ENCODE results near the gene FXYD7. TPM values are rescaled to one million over a fixed set of nuclear protein-coding genes. Genes with fewer than 3 reads are reported as not detected.

The FXYD7 gene
- total RNA-seq, 2 donors from 2014 or later: 1.1 TPM; not detected in 1

GRCh38 chr19:35174226-35174625, 31.2 kb downstream of the FXYD7 start:
- Histone ChIP-seq H3K27ac (ENCODE audit: low read depth, low read length) (no peak overlapping the region), H3K9me3 (ENCODE audit: control insufficient read depth, low read length) (peaks cover 5% of the 10 kb centered on the region), H3K27me3 (ENCODE audit: control insufficient read depth, insufficient read depth, low read length, poor library complexity, severe bottlenecking) (no peaks in the 10 kb centered on the region), H3K9ac (ENCODE audit: extremely low read depth, low read length, poor library complexity, severe bottlenecking) (no peak overlapping the region), H3K4me1 (ENCODE audit: control insufficient read depth, insufficient read depth, low read length) (no peaks in the 10 kb centered on the region), H3K36me3 (ENCODE audit: control insufficient read depth, insufficient read depth, low read length) (no peaks in the 10 kb centered on the region), H3K4me3 (ENCODE audit: low read length) (no peak overlapping the region)
- no peak overlapping the region for H3K4me3 Mint-ChIP-seq
- DNase-seq: peak; percentile 1
- TF ChIP-seq CTCF (conservative IDR thresholded peaks at IDR 0.05): no peak
- H3K36me3 Mint-ChIP-seq (ENCODE audit: low read depth): peaks cover 11% of the 10 kb centered on the region
- H3K9me3 Mint-ChIP-seq: peaks cover 17% of the 10 kb centered on the region
- H3K27me3 Mint-ChIP-seq (ENCODE audit: insufficient read depth): peaks cover 6% of the 10 kb centered on the region
- H3K27ac Mint-ChIP-seq: no peak overlapping the region
- 92 to 100% methylated on average over 6 of the region's 6 CpGs for WGBS, 2 experiments (ENCODE audit: insufficient coverage in 1 of 2, insufficient read length in 1 of 2)
- no peaks in the 10 kb centered on the region for H3K4me1 Mint-ChIP-seq

- Histone ChIP-seq H3K9ac (ENCODE audit: extremely low read depth, low read length, poor library complexity, severe bottlenecking) (no peak overlapping the region), H3K27me3 (ENCODE audit: control insufficient read depth, insufficient read depth, low read length, poor library complexity, severe bottlenecking) (no peaks in the 10 kb centered on the region), H3K9me3 (ENCODE audit: control insufficient read depth, low read length) (peaks cover 5% of the 10 kb centered on the region), H3K27ac (ENCODE audit: low read depth, low read length) (no peak overlapping the region), H3K4me3 (ENCODE audit: low read length) (no peak overlapping the region), H3K36me3 (ENCODE audit: control insufficient read depth, insufficient read depth, low read length) (no peaks in the 10 kb centered on the region), H3K4me1 (ENCODE audit: control insufficient read depth, insufficient read depth, low read length) (no peaks in the 10 kb centered on the region)
- 87 to 100% methylated on average over 3 of the region's 3 CpGs for WGBS, 2 experiments (ENCODE audit: insufficient coverage in 1 of 2, insufficient read length in 1 of 2)
- no peak for TF ChIP-seq CTCF (conservative IDR thresholded peaks at IDR 0.05)
- no peak overlapping the region for H3K4me3 Mint-ChIP-seq
- no peaks in the 10 kb centered on the region for H3K4me1 Mint-ChIP-seq
- peaks cover 17% of the 10 kb centered on the region for H3K9me3 Mint-ChIP-seq
- H3K27me3 Mint-ChIP-seq (ENCODE audit: insufficient read depth): peaks cover 6% of the 10 kb centered on the region
- H3K36me3 Mint-ChIP-seq (ENCODE audit: low read depth): peaks cover 11% of the 10 kb centered on the region
- peak; percentile 4 for DNase-seq
- no peak overlapping the region for H3K27ac Mint-ChIP-seq
These were observed 33.1 kb downstream of the FXYD7 start for GRCh38 chr19:35176181-35176570.

- Mint-ChIP-seq H3K27me3 (ENCODE audit: insufficient read depth) (peaks cover 6% of the 10 kb centered on the region), H3K4me1 (no peaks in the 10 kb centered on the region), H3K9me3 (peaks cover 14% of the 10 kb centered on the region), H3K4me3 (no peak overlapping the region), H3K27ac (no peak overlapping the region), H3K36me3 (ENCODE audit: low read depth) (peaks cover 3% of the 10 kb centered on the region)
- Histone ChIP-seq H3K27me3 (ENCODE audit: control insufficient read depth, insufficient read depth, low read length, poor library complexity, severe bottlenecking) (no peaks in the 10 kb centered on the region), H3K4me3 (ENCODE audit: low read length) (no peak overlapping the region), H3K4me1 (ENCODE audit: control insufficient read depth, insufficient read depth, low read length) (no peaks in the 10 kb centered on the region), H3K9ac (ENCODE audit: extremely low read depth, low read length, poor library complexity, severe bottlenecking) (no peak overlapping the region), H3K36me3 (ENCODE audit: control insufficient read depth, insufficient read depth, low read length) (no peaks in the 10 kb centered on the region), H3K27ac (ENCODE audit: low read depth, low read length) (no peak overlapping the region), H3K9me3 (ENCODE audit: control insufficient read depth, low read length) (peaks cover 3% of the 10 kb centered on the region)
- TF ChIP-seq CTCF (conservative IDR thresholded peaks at IDR 0.05): no peak
- DNase-seq: peak; percentile 5
- WGBS, 2 experiments (ENCODE audit: insufficient coverage in 1 of 2, insufficient read length in 1 of 2): 90 to 95% methylated on average over 5 to 7 of the region's 7 CpGs
These were observed 34.6 kb downstream of the FXYD7 start for GRCh38 chr19:35177377-35178274.

Measured in endodermal cell (in vitro differentiated cells).